Esophagus muscularis mucosa (tissue), 4 donors: ENCODE data around the gene STEEP1.

Experiments used
- CTCF ChIP-seq, 3 experiments: fragments of 200-600 bp in 2 of 3; fragments of 450-650 bp in 1 of 3; sonication (generic) in 2 of 3; IDR thresholded peaks; one replicate each; pipeline ENCODE4 v1.5.1; 2017 to 2019; ENCODE audit warnings: antibody characterized with exemption in 3 of 3, mild to moderate bottlenecking in 2 of 3, moderate library complexity in 1 of 3
- EP300 ChIP-seq: sonication (generic); formaldehyde crosslinking; IDR thresholded peaks from one replicate; pipeline ENCODE4 v1.6.1; 2017; ENCODE audit warnings: antibody characterized with exemption
- POLR2A ChIP-seq: fragments of 450-650 bp; IDR thresholded peaks from one replicate; pipeline ENCODE4 v1.6.1; 2017; ENCODE audit warnings: antibody characterized with exemption, moderate library complexity, mild to moderate bottlenecking, low read depth

GRCh38 chrX:119523664-119524184 lies 41.5 kb downstream of the STEEP1 start:
- TF ChIP-seq POLR2A (no peak), CTCF (IDR thresholded peaks at IDR 0.05) (no peak), EP300 (no peak)
